Mammary epithelial cell (primary cell): ENCODE results near the gene TMEM183A.

Source experiments
- CTCF ChIP-seq, 2 donors: IDR thresholded peaks in 1 of 2; conservative IDR thresholded peaks in 1 of 2; 2 replicates each; pipeline ENCODE4 v1.5.1; 2011 to 2012; ENCODE audit warnings: inconsistent platforms in 2 of 2, low read length in 2 of 2, mild to moderate bottlenecking in 2 of 2, control low read depth in 1 of 2, low read depth in 1 of 2; ENCODE audit not compliant: insufficient read depth in 1 of 2; ENCODE audit errors: extremely low read depth in 1 of 2
- EZH2 ChIP-seq: IDR thresholded peaks from 2 replicates; pipeline ENCODE4 v1.6.1; 2012; ENCODE audit warnings: low read length, inconsistent platforms, borderline replicate concordance

- peak; percentile 92 to 96 for TF ChIP-seq CTCF (conservative IDR thresholded peaks at IDR 0.05 in 1 of 2, IDR thresholded peaks at IDR 0.05 in 1 of 2; ENCODE audit: extremely low read depth in 1 of 2, insufficient read depth in 1 of 2, low read depth in 1 of 2, low read length in 2 of 2)
- no peak for TF ChIP-seq EZH2
These were observed 31.9 kb downstream of the TMEM183A start for GRCh38 chr1:203038891-203039608.
